ENCODE data around the gene SNX24.

Gene SNX24

GRCh38 chr5:122985006-122985700, 139.7 kb downstream of the SNX24 start:
- no peak for DNase-seq (ENCODE audit: low read depth, low spot score)

GRCh38 chr5:122985954-122986721, 140.7 kb downstream of the SNX24 start:
- DNase-seq (ENCODE audit: low read depth, low spot score): no peak
- H3K4me3 ChIP-seq (ENCODE audit: low read length): no peak overlapping the region

More at GRCh38 chr5:122985006-122985700, 139.7 kb downstream of the SNX24 start:
- no peak overlapping the region for H3K4me3 ChIP-seq (ENCODE audit: low read length)

- no peak overlapping the region for H3K4me3 ChIP-seq (ENCODE audit: low read length)
- DNase-seq (ENCODE audit: low read depth, low spot score): no peak
Measured at GRCh38 chr5:122996091-122996490, 150.7 kb downstream of the SNX24 start.

GRCh38 chr5:122997294-122997693, 151.9 kb downstream of the SNX24 start:
- H3K4me3 ChIP-seq (ENCODE audit: low read length): no peak overlapping the region
- DNase-seq (ENCODE audit: low read depth, low spot score): no peak

GRCh38 chr5:122999947-123000563, 154.6 kb downstream of the SNX24 start:
- no peak for DNase-seq (ENCODE audit: low read depth, low spot score)
- H3K4me3 ChIP-seq (ENCODE audit: low read length): no peak overlapping the region

- no peak overlapping the region for H3K4me3 ChIP-seq (ENCODE audit: low read length)
- DNase-seq (ENCODE audit: low read depth, low spot score): no peak
Measured at GRCh38 chr5:123000731-123001130, 155.3 kb downstream of the SNX24 start.

- no peak overlapping the region for H3K4me3 ChIP-seq (ENCODE audit: low read length)
- no peak for DNase-seq (ENCODE audit: low read depth, low spot score)
Measured at GRCh38 chr5:123001808-123002207, 156.4 kb downstream of the SNX24 start.

- H3K4me3 ChIP-seq (ENCODE audit: low read length): no peak overlapping the region
- DNase-seq (ENCODE audit: low read depth, low spot score): no peak
Measured at GRCh38 chr5:123007182-123007581, 161.8 kb downstream of the SNX24 start.

GRCh38 chr5:123007754-123008153, 162.3 kb downstream of the SNX24 start:
- no peak overlapping the region for H3K4me3 ChIP-seq (ENCODE audit: low read length)
- DNase-seq (ENCODE audit: low read depth, low spot score): no peak

- DNase-seq (ENCODE audit: low read depth, low spot score): no peak
- no peak overlapping the region for H3K4me3 ChIP-seq (ENCODE audit: low read length)
Measured at GRCh38 chr5:123012321-123012720, 166.9 kb downstream of the SNX24 start.

- no peak for DNase-seq (ENCODE audit: low read depth, low spot score)
- no peak overlapping the region for H3K4me3 ChIP-seq (ENCODE audit: low read length)
Measured at GRCh38 chr5:123014689-123015088, 169.3 kb downstream of the SNX24 start.

- H3K4me3 ChIP-seq (ENCODE audit: low read length): no peak overlapping the region
- no peak for DNase-seq (ENCODE audit: low read depth, low spot score)
Measured at GRCh38 chr5:123028222-123028621, 182.8 kb downstream of the SNX24 start.

GRCh38 chr5:123033157-123033671, 187.8 kb downstream of the SNX24 start:
- DNase-seq (ENCODE audit: low read depth, low spot score): no peak
- H3K4me3 ChIP-seq (ENCODE audit: low read length): no peak overlapping the region

- H3K4me3 ChIP-seq (ENCODE audit: low read length): no peak overlapping the region
- no peak for DNase-seq (ENCODE audit: low read depth, low spot score)
Measured at GRCh38 chr5:123035360-123035917, 190.0 kb downstream of the SNX24 start.

GRCh38 chr5:123035918-123036390, 190.5 kb downstream of the SNX24 start:
- no peak overlapping the region for H3K4me3 ChIP-seq (ENCODE audit: low read length)
- DNase-seq (ENCODE audit: low read depth, low spot score): no peak

- H3K4me3 ChIP-seq (ENCODE audit: low read length): no peak within 1 kb of the TSS
- DNase-seq (ENCODE audit: low read depth, low spot score): no peak
Measured at GRCh38 chr5:123036391-123037103, 191.1 kb downstream of the SNX24 start, which contains the start of gene PPIC. TSS of gene PPIC (minus strand) at chr5:123036725. CDS start at chr5:123036625, 100 bp downstream.

- no peak overlapping the region for H3K4me3 ChIP-seq (ENCODE audit: low read length)
- no peak for DNase-seq (ENCODE audit: low read depth, low spot score)
Measured at GRCh38 chr5:123037104-123037418, 191.6 kb downstream of the SNX24 start.

GRCh38 chr5:123039673-123040072, 194.3 kb downstream of the SNX24 start:
- DNase-seq (ENCODE audit: low read depth, low spot score): no peak
- H3K4me3 ChIP-seq (ENCODE audit: low read length): no peak overlapping the region
